ENCODE data around the gene COX20. TPM values are rescaled to one million over a fixed set of nuclear protein-coding genes. Genes with fewer than 3 reads are reported as not detected.

Gene COX20
- total RNA-seq, 1 donor from 2014 or later = 29.3 TPM

DNA sequence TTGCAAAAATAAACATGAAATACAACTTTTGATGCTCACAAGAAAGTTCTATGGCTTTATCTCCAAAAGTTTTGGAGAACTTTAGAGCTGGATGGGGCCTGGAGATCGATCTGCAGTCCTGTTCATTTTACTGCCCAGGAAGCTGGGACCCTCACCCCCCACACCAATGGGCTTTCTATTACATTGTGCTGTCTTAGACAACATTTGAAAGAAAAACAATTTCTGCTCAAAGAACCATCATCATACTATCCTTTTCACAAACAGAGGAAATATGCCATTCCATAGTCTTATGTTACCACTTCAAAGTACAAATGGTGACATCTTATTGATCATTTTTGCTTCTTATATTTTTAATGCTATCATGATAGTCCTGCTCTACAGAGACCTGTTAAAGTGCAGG, 30.9 kb downstream of the COX20 start:
- TF ChIP-seq, protein P1, sequence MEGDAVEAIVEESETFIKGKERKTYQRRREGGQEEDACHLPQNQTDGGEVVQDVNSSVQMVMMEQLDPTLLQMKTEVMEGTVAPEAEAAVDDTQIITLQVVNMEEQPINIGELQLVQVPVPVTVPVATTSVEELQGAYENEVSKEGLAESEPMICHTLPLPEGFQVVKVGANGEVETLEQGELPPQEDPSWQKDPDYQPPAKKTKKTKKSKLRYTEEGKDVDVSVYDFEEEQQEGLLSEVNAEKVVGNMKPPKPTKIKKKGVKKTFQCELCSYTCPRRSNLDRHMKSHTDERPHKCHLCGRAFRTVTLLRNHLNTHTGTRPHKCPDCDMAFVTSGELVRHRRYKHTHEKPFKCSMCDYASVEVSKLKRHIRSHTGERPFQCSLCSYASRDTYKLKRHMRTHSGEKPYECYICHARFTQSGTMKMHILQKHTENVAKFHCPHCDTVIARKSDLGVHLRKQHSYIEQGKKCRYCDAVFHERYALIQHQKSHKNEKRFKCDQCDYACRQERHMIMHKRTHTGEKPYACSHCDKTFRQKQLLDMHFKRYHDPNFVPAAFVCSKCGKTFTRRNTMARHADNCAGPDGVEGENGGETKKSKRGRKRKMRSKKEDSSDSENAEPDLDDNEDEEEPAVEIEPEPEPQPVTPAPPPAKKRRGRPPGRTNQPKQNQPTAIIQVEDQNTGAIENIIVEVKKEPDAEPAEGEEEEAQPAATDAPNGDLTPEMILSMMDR (IDR thresholded peaks at IDR 0.05; ENCODE audit: unreplicated experiment) = no peak
- H3K36me3 Mint-ChIP-seq = peaks cover 3% of the 10 kb centered on the region
- peaks cover 30% of the 10 kb centered on the region for H3K4me1 Mint-ChIP-seq
- no peaks in the 10 kb centered on the region for H3K9me3 Mint-ChIP-seq
- DNase-seq (ENCODE audit: low spot score in 2 of 2, unreplicated experiment in 2 of 2) = no peak
- peak overlapping the region; percentile 98 for H3K27ac Mint-ChIP-seq
- no peak overlapping the region for H3K4me3 Mint-ChIP-seq
- H3K27me3 Mint-ChIP-seq (ENCODE audit: low read depth) = no peaks in the 10 kb centered on the region

DNA sequence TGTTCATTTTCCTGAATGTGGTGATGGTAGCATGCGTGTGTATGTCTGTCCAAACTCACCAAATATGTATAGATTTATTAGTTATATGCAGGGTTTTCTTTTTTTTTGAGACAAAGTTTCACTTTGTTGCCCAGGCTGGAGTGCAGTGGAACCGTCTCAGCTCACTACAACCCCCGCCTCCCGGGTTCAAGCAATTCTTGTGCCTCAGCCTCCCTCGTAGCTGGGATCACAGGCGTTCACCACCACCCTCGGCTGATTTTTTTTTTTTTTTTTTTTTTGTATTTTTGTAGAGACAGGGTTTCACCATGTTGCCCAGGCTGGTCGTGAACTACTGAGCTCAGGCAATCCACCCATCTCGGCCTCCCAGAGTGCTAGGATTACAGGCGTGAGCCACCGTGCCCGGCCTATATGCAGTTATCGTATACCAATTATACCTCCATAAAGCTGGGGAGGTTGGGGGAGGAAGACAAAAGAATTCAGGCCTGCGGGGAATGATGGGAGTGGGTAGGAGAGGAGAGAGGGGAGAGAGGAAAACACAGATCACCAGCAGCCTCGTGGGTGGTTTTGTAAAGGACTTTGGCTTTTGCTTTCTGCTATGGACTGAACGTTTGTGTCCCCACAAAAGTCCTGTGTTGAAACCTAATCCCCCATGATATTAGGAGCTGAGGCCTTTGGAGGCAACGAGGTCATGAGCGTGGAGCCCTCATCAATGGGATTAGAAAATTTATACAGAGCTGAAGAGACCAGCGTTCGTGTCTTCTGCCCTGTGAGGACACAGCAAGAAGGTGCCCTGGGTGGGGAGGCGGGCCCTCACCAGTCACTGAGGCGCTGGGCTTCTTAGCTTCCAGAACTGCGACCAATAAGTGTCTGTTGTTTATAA, 33.3 kb downstream of the COX20 start:
- Mint-ChIP-seq H3K9me3 (no peaks in the 10 kb centered on the region), H3K27ac (no peak overlapping the region), H3K4me1 (peaks cover 21% of the 10 kb centered on the region), H3K36me3 (no peaks in the 10 kb centered on the region), H3K4me3 (no peak overlapping the region), H3K27me3 (ENCODE audit: low read depth) (no peaks in the 10 kb centered on the region)
- TF ChIP-seq, protein P1 (IDR thresholded peaks at IDR 0.05; ENCODE audit: unreplicated experiment) = no peak
- no peak for DNase-seq (ENCODE audit: low spot score in 2 of 2, unreplicated experiment in 2 of 2)

DNA sequence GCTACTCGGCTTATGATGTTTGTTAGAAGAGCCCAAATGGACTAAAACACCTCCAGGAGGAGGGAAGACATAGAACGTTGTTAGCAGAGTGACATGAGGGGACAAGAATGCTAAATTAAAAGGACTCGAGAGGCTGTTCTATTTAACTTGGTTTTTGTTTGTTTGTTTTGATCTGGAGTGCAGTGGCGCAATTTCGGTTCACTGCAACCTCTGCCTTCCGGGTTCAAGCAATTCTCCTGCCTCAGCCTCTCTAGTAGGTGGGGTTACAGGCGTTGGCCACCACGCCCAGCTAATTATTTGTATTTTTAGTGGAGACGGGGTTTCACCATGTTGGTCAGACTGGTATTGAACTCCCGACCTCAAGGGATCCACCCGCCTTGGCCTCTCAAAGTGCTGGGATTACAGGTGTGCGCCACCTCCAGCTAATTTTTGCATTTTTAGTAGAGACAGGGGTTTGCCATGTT, 33.9 kb downstream of the COX20 start:
- Mint-ChIP-seq H3K36me3 (no peaks in the 10 kb centered on the region), H3K9me3 (no peaks in the 10 kb centered on the region), H3K4me1 (peaks cover 21% of the 10 kb centered on the region), H3K27ac (no peak overlapping the region), H3K27me3 (ENCODE audit: low read depth) (no peaks in the 10 kb centered on the region), H3K4me3 (no peak overlapping the region)
- no peak for DNase-seq (ENCODE audit: low spot score in 2 of 2, unreplicated experiment in 2 of 2)
- TF ChIP-seq, protein P1 (IDR thresholded peaks at IDR 0.05; ENCODE audit: unreplicated experiment) = no peak

DNA sequence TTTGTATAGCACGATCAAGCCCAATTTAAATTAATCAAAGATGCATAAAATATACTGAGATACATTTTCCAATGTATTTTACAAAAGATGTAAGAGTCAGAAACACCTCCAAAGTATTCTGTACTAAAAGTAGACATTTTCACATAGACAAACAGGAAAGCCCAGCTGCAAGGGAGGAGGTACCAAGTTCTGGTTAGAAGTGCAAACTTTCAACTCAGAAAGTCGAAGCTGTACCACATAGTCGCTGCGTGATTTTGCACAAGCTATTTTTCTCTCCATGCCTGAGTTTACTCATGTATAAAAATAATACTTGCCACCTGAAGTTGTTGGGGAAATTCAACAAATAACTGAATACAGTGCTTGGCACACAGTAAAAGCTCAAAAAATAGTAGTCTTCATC, 34.5 kb downstream of the COX20 start:
- Mint-ChIP-seq H3K9me3 (no peaks in the 10 kb centered on the region), H3K27me3 (ENCODE audit: low read depth) (no peaks in the 10 kb centered on the region), H3K27ac (no peak overlapping the region), H3K36me3 (no peaks in the 10 kb centered on the region), H3K4me1 (peaks cover 19% of the 10 kb centered on the region), H3K4me3 (no peak overlapping the region)
- DNase-seq (ENCODE audit: low spot score in 2 of 2, unreplicated experiment in 2 of 2) = no peak
- TF ChIP-seq, protein P1 (IDR thresholded peaks at IDR 0.05; ENCODE audit: unreplicated experiment) = no peak

DNA sequence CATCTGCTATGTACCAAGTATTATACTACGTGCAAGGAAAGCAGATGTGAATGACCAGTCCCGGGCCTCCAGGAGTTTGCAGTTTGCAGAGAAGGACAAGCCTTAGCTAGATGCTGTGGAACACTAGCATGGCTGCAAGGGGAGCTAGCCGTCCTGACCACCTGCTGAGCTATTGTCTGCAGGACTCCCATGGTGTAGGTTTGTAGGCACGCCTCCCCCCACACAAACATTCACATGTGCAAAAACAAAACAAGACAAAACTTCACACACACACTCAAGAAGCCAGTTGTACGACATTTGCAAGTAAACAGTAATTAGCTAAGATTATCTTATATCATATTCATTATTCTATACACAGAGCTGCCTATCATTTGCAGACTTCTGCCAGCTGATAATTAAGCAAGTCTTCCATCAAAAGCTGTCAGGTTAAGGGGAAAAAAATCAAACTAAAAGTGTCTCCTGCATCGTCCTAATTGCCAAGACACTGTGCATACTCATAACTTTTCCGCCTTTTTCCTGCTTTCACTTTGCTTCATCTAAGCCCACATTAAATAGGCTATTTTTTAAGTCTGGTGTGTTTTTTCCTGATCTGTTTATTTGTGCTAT, 39.6 kb downstream of the COX20 start:
- TF ChIP-seq, protein P1 (IDR thresholded peaks at IDR 0.05; ENCODE audit: unreplicated experiment) = no peak
- Mint-ChIP-seq H3K36me3 (no peaks in the 10 kb centered on the region), H3K9me3 (no peaks in the 10 kb centered on the region), H3K27me3 (ENCODE audit: low read depth) (no peaks in the 10 kb centered on the region), H3K4me3 (no peak overlapping the region), H3K27ac (no peak overlapping the region), H3K4me1 (no peaks in the 10 kb centered on the region)
- DNase-seq (ENCODE audit: low spot score in 2 of 2, unreplicated experiment in 2 of 2) = no peak
